GM23248 (cell line): ENCODE data around the gene BICC1.

Source experiments
- EZH2 ChIP-seq: fragments of 200-600 bp; sonication (generic); IDR thresholded peaks from 2 replicates; pipeline ENCODE4 v1.6.1; 2018; ENCODE audit warnings: antibody characterized with exemption, mild to moderate bottlenecking; ENCODE audit not compliant: insufficient read depth, poor library complexity, severe bottlenecking
- EZH2phosphoT487 ChIP-seq: fragments of 200-600 bp; sonication (generic); IDR thresholded peaks from 2 replicates; pipeline ENCODE4 v1.6.1; 2018; ENCODE audit warnings: antibody characterized with exemption, moderate library complexity, mild to moderate bottlenecking, low read depth; ENCODE audit not compliant: insufficient read depth

GRCh38 chr10:58844680-58845079 is 332.0 kb downstream of the BICC1 start:
- TF ChIP-seq EZH2 = no peak
- TF ChIP-seq EZH2phosphoT487 = no peak
